NCI-H2081 treated with DMSO at 0.1 percent for 48 hours (cell line): ENCODE data around the gene LHX6.

Experiments
- DNase-seq: peaks from one replicate; lab custom pipeline; 2025; lab: John Stamatoyannopoulos, UW

LHX6 gene

DNA sequence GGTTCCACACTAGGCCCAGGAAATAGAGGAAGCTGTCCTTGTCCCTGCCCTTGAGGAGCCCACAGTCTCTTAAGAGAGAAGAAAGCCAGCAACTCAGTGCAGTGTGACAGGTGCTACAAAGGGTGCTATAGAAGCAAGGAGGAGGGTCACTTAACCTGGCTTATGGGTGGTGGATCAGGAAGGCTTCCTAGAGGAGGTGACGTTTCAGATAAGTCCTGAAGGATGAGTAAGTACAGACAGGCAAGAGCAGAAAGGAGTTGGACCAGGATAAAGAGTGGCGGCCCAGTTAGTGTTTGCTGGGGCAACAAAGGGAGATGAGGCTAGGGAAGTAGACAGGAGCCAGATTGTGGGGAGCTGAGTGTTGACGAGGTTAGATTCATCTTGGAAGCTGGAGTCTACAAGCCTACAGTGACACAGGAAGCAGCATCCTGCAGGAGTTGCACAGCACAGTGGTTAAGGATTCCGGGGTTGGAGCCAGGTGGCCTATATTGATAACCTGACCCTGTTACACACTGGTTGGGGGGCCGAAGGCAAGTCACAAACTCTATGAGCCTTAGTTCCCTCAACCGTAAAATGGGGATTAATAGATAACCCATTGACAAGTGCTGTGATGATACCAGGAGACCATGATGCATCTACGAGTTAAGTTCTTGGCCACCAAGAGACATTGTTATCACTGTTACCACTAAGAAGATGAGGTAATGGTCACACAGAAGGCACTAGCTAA lies 5.4 kb upstream of the LHX6 start:
- no peak for DNase-seq

DNA sequence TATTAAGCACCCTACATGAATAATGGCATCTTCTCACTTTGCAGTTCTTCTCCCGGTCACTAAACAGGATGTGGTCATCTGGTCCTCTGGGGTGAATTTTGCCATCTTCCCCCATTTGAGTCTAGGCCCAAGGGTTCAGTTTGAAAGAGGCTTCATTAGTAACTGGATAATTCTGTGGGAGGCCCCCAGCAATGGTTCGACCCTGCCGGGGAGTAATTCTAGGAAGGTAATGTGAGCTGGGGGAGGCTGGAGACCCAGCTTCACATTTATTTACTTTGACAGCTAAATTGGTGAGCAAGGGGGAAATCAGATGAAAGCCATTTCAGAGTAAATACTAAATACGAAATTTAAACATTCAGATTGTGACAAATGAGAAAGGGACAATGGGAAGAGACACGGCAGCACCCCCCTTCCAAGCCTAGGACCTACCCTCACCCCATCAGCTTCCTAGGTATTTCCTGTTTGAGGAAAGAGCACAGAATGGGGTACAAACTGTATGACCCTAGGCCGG lies 4.1 kb upstream of the LHX6 start:
- DNase-seq: no peak

DNA sequence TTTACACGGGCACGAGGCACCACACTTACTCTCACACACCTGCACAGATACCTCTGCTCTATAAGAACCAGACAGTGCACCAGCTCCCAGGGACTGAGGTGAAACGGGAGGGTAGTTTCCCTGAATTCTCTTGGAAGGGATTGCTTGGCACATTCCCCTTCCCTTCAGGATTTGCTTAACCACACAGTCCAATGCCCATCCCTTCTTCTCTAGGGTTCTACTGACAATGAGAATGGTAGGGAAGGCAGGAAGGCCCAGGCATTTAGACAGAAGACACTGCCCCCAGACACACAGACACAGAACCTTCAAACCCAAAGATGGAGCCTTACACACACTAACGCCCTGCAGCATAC lies 704 bp upstream of the LHX6 start:
- no peak for DNase-seq

DNA sequence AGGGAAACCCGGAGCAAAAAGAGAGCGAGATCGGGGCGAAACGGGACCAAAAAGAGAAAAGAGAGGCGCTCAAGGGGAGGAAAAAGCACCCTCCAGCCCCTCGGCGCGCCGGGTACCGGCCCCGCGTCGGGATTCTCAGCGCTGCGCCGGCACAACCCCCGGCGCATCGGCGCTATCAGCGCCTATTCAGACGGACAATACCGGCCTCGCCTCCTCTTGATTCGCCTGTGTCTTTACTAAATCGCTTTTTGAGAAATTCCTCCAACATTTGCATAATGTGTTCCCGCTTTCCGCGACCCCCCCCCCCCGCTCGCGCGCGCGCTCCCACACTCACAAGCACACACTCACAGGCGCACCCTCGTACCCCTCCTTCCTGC lies 578 bp downstream of the LHX6 start:
- no peak for DNase-seq

DNA sequence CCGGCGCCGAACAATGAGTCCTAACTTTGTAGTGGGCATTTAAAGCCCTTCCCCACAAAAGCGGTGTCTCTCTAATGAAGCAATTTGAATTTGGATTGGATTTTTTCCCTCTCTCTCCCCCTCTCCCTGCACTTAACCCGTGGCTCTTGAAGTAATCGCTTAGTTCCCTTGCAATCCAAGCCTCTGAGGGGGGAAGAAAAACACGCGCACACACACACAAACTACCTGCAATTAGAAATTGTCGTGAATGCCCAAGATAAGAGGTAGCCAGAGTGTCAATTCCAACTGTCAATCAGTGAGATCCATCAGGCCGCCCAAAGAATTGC lies 1.2 kb downstream of the LHX6 start:
- no peak for DNase-seq

DNA sequence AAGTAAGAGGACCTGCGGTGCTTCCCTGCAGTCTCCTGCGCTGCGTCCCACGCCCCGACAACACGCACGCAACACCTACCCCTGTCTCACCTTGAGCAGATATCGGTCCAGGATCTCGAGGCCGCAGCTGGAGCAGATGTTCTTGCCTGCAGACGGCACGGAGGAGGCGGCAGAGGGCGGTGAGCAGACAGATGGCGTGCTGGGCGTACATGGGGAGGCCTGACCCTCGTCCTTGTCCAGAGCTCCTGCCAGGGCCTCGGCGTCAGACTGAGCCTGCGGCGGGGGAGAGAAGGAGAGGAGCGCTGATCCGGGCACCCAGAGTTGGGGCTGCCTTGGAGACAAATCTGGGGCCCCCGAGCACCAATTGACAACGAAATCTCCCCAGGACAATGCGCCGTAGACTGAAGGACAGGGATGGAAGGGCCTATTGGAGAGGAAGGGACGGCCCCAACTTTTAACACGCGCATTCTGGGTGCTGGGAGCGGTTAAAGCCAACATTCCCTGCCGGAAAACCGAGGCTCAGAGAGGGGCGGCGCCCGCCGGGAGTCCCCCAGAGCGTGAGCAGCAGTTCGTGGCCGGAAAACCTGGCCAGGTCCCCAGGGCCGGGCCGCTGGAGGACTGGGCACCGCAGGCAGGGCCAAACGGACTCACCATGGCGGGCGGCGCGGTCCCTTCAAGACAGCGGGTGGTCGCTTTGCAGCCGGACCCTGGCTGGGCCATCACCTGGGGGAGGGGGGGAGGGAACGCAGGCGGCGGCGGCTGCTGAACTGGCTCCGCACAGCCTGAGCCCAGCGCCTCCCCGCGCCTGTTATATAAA lies 1.8 kb downstream of the LHX6 start:
- no peak for DNase-seq

DNA sequence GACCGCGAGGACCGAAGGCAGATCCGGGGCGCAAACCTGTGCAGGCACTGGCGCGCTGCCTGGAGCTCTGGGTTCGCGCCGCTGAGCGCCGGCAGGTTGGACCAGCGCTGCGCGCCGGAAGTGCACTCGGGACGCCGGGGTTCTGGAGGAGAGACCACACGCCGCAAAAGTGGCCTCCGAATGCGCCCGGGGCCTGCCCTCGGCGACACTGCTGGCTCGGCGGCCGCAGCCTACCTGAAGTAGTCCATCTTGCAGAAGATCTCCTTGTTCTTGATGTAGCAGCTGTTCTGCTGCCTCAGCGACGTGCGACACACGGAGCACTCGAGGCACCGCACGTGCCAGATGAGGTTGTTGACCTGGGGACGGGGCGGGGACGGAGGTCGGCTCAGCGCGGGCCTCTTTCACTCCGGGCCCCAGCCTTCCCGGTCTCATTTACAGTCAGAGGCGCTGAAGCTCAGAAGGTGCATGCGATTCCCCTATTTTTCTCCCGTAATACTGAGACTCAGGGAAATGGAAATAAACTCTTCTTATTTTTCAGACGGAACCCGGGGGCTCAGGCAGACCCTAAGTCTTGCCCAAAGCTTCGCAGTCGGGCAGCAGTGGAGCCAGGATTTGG lies 2.5 kb downstream of the LHX6 start:
- DNase-seq: no peak

DNA sequence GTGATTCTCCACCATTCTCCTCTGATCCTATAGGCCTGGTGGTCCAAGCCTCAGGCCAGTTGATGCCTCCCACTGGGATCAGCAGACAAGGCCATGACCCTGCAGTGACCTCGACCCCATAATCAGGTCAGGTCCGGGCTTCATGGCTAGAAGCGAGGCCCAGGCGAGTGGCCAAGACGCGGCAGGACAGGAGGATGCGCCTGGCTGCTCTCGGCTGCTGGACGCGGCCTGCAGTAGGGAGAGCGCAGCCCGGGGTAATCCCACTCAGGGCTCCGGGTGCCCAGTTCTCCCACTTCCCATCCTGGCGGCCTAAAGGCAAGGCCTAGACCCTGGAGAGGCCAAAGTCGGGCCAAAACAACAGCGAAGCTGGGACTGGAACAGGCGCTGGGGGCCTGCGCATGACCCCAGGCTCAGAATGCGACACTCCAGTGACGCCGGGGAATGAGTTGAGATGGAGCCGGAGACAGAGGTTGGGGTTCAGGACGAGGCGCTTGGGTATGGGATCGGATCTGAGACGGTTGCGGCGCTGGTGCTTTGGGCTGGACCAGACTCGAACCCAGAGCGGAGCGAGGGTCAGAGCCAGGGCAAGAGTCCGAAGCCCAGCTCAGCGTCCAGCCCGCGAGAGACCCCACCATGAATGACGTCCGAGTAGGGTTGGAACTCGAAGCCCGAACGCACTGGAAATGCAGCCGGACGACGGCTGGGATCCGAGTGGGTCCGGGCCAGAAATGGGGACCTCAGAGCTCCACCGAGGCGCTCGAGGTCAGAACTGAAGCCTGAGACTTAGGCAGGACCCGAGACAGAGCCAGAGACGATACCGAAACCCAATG lies 3.2 kb downstream of the LHX6 start:
- DNase-seq: no peak

DNA sequence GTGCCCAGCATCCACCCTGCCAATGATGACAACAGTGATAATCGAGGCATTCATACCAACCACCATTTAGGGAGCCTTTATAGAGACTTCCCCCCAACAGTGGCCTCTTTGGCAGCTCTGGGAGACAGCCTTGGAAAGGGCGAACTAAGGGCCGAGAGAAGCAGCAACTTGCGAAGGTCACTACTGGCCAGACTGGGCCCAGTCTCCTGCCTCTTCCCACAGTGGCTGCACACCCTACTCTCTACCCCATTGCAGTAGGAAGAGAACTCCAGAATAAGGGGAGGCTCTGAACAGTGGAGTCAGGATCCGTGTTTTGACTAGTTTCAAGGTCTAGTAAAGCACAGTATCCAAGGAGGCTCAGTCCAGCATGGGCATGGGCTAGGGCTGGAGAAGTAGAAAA lies 5.3 kb downstream of the LHX6 start:
- no peak for DNase-seq

DNA sequence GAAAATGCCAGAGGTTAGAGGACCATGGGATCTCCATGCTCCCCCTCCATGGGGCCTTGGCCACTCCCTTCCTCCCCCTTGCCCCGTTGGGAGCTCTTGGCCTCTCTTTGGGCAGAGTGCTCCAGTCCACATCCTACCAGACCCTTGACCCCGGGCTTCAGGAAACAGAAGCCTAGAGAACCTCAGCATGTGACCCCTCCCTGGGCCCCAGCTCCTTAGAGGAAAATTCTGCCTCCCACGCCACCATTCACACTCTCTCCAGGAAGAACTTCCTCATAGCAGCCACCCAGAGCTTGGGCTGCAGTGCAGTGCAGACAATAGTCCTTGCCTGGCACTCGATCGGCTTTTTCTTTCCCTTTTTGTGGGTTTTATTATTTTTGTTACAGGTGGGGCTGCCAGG lies 6.0 kb downstream of the LHX6 start:
- no peak for DNase-seq

DNA sequence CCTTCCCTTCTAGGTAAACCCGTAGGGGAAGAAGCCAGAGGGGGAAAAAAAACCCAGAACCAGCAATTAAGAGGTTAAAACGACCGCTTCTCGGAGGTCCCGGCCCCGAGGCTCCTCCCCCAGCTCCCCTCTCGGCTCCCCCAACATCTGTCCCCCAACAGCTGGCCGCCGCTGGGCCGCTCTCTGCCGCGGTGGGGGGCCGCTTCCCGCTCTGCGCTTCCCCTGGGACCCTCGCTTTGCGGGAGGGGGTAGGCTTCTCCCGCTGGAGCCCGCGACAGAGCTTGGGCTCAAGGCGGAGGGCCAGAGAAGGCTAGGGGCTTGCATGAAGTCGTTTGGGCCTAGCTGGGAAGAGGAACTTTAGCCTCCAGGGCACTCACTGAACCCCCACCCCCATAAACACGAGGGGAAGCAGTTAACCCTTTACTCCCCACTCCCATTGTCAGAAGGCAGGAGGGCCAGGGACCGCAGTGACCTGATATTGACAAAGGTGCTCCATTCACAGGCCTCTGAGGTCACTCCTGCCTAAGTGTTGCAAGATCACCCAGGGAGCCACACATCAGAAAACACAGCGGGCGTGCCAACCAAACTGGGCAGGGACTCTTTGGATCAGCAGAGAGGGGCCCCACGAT lies 7.5 kb downstream of the LHX6 start:
- no peak for DNase-seq

DNA sequence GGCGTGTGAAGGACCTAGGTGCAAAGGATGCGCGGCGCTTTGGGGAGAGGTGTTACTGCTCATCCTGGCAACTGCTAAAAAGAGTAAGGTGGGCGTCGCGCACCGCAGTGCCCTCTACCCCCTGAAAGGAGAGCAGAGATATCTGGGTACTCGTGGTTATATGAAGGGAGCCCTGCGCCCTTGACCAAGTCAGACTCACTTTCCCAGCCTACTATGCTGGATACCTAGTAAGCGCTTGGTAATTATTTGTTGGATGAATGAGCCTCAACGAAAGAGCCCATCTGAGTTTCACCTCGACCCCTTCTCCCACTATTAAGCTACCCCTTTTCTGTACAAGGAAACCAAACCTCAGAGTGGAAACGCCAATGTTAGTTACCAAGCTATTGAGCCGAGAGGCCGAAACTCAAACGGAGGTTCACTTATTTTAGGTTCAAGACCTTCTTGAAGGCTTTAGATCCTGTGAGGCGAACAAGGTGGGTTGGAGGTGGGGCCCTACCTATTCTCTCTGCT lies 8.0 kb downstream of the LHX6 start:
- DNase-seq: no peak

DNA sequence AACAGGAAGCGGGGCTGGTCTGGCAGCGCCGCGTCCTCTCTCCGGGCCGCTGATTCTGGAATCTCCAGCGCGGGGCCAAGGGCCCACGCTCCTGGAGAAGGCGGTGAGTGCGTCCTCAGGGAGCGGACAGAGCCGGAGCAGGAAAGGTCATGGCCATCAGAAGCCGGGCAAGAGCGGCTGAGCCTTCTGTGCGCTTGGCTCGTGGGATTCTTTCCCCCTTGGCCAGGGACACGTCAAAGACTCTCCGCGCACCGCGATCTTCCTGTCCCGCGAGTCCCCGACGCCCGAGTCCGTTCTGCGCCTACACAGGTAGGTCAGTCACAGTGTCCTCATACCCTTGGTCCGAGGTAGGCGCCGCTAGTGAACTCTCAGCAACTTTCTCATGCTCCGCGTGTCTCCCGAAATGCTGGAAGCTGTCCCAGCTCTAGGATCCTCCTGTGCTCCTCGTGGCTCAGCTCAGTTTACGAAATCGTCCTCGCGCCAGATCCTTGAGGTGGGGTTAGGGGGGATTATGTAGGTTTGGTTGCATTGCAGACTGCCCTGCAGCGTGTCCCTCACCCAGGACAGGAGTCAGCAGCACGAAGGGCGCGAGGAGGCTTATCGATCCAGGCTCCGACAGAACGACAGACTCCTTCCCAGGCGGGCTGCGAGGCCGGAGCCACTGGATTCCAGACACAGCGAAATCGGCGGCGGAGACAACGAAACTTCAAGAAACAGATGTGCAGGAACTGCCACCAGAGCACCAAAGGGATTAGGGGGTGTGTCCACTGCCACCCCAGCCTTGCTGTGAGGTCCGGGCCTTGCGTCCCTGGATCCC lies 8.7 kb downstream of the LHX6 start:
- no peak for DNase-seq

DNA sequence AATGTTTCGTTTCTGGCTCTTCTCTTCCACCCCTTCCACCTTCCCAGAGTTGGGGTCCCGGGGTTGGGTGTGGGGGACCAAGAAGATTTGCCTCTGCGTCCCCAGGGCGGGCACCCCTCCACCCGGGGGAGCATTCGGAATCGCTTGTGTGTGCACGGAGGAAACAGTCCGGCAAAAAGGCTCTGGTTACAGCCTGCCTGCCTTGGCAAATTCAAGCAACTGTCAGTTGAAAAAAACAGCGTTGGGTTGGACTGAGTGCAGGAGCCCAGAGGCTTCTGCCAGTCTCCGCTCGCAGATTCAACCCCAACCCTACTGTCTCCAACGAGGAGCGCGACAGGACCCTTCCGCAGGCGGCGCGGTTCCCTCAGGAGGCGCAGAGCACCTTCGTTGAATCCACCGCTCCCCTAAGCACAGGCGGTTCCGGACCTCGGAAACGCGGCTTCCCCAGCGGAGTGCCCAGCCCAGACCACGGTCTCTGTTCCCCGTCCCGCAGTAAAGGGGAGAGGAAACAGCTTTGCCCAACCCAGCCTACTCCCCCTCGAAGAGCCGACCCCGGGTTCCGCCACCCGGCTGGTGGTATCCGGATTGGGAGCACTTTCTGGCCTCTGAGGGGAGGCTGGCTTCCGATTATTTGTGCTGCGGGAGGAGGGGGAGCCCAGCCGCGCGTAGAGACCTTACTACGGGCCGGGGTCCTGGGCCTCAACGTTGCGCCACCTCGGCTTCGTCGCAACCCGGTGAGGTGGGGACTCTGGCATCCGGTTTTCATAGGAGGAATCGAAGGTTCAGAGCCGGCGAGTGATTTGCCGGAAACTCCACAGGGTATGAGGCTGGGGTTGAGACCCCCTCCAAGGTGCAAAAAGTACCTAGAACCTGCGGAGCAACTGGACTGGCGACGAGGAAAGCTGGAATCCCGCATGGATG lies 9.6 kb downstream of the LHX6 start:
- DNase-seq: no peak

DNA sequence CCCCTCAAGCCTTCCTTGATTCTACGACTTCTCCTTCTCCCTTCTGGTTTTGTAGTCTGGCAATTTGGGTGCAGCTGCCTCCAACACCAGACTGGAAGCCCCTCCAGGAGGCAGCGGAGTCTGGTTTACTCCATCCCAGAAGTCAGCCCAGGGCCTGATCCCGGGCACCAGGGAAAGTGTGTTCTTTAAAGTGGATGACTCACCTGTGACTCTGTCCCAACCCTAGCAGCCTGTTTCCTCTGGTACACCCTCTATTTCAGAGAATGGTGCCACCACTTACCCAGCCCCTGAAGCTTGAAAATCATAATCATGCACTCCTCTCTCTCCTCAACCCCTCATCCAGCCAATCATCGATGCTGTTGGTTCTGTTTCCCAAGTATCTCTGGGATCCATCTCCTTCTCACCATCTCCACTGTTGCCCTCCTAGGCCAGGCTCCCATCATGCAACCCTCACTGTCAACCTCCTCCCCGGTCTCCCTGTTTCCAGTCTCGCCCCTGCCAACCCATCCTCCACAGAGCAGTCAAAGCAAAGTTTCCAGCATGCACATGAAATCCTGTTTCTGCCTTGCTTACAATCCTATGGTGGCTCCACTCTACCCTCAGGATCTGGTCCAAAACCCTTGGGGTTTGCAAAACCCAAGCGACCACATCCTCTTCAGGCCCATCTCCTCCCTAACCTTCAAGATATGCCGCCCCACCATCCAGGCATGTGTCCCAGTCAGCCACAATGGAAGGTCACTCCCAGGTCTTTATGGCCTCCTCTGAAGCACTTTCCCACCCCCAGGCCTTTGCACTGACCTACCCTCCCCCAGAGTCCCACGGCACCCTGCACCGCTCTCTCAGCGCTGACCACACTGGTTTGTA lies 10.5 kb downstream of the LHX6 start:
- no peak for DNase-seq

DNA sequence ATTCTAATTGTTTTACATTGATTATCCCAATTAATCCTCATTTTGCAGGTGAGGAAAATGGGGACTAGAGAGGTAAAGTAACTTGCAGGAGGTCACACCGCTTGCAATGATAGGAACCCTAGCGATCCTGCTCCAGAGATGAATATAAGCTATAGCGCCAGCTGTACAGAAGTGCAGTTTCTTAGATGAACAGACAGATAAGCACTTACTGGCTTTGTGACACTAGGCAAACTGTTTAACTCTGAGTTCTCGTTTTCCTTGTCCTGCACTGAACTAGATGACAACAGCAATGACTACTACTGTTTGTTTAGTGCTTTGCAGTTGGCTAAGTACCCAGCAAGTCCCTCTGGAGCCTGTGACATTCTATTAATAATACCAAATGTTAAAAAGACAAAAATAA lies 11.1 kb downstream of the LHX6 start:
- DNase-seq: no peak

DNA sequence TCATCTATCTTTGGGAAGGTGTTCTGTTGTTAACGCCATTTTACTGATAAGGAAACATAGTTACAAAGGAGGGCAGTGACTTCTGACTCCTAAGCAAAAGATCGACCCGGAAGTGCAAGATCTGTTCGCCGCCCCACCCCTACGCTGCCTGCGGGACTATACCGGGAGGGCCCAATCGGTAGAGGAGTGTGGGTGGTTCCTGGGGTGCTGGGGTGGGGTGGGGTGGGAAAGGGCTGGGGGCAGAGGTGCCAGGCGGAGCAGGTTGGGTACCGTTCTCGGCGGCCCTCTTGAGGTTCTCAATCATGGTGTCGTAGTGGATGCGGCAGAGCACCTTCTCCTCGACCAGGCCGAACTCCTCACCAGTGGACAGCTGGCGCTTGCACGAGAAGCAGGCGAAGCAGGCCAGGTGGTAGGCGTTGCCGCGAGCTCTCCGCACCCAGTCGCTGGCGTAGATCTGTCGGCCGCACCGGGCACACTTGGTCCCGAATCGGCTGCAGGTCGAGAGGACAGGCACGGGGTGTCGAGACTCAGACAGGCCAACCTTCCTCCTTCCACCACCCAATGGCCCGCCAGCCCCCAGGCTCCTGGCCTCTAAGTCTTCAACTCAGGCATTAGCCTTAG lies 11.8 kb downstream of the LHX6 start:
- no peak for DNase-seq

DNA sequence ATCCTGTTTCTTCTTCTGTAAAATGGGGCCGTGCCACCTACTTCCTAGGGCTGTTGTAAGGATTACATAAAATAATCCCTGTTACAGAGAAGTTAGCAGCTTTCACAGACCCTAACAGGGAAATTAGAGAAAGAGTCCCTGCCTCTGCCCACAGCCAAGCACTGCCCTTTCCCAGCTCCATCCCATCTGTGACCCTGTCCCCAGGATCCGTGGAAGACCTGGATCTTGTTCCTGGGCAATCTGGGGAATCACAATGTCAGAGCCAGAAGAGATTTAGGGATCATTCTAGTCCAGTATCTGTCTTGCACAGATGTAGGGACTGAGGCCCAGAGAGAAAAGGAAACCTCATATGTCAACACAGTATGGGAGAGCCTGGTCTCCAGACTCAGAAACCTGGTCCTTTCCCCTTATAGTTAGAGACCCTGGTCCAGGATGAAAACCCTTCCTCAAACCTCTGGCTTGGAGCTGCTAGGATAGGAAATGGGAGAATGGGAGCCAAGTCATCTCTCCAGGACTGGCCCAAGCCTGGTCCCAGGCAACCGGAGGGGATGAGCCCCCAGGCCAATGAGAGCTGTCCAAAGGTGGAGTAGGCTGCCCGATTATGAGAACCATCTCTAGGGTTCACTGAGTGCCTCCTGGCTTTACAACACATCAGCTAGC lies 12.5 kb downstream of the LHX6 start:
- DNase-seq: no peak
